HG03558 (cell line): ENCODE data around the gene NEDD8.

Source experiments
- ATAC-seq: cut with Tn5 transposase; IDR thresholded peaks from one replicate; pipeline ENCODE4 v1.9.1; 2021; ENCODE audit warnings: moderate number of reproducible peaks; ENCODE audit not compliant: unreplicated experiment; ENCODE audit errors: extremely low read depth

Gene NEDD8

GRCh38 chr14:24232121-24232644 is at the start of gene NEDD8:
NEDD8 (minus strand) TSS chr14:24232367; CDS start chr14:24232267, 100 bp downstream.
- peak; percentile 65 for ATAC-seq

GRCh38 chr14:24281636-24282035 is 49.5 kb upstream of the NEDD8 start:
- ATAC-seq = no peak

DNA sequence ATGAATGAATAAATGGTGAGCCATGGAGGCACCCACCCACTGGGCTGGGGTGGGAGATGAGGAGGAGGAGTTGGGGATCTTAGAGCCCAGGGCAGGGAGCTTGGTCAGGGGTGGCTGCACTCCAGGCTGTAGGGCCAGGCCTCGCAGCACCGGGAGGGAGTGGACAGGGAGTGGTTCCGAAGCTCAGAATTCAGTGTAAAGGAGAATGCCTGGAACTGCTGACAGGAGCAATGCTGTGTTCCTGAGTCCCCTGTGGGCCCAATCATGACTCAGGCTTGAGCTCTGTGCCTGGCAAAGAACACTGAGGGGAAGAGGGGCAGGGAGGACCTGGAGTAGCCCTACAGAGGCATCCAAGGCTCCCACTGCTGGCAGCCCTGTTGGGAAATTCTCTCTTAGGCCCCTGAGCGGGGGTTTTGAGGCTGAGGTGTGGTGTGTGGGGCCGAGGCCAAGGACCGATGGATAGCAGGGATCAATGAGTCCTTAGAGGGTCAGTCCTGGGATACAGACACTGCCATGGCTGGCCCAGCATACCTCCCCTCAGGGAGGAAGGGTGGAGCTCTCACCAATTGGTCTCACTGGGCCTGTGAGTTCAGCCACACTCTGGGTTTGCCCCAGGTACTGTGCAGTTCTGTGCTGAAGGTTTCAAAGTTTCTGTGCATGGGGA is 48.8 kb upstream of the NEDD8 start:
- no peak for ATAC-seq

DNA sequence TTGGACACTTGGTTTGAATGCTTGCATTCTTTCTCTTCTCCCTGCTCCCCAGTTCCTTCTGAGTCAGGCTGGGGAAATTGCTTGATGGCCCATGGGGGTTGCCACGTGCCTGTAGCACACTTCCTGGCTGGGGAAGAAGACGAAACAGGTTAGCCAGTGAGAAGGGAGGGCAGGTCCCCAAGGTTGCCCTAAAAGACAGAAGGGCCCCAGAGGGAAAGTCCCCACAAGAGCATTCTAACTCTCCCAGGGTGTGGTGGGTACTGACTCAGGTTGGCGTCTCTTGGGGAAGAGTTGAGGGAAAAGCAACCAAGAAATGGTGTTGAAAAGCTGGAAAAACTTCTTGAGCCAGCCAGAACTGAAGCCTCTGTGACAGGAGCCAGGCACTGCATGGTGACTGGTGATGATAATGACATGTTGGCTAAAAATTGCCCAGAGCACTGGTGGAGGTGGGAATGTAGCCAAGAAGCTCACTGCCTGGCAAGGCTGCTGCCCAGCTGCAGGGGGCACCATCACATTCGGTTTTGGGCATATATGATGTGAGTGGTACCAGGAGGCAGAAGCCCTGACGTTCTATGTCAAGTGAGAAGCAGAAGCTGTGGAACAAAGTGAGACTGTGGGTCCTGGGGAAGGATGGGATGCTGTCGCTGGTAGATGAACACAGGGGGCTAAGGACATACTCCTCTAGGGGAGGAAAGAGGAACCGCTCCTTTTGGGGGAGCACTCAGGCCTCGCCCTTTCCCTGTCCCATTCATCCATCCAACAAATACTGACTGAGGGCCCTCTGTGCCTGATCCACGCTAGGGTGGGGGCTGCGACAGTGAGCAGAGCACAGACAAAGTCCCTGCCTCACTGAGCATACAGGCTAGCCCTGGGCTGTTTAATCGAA is 47.4 kb upstream of the NEDD8 start:
- ATAC-seq = peak; percentile 56

GRCh38 chr14:24278424-24278823 is 46.3 kb upstream of the NEDD8 start:
- ATAC-seq = no peak

- ATAC-seq = no peak
Observed at GRCh38 chr14:24277606-24278321, 45.6 kb upstream of the NEDD8 start.

GRCh38 chr14:24277071-24277470 is 44.9 kb upstream of the NEDD8 start:
- ATAC-seq = no peak

- ATAC-seq = peak; percentile 44
Observed at GRCh38 chr14:24274101-24274543, 42.0 kb upstream of the NEDD8 start.

DNA sequence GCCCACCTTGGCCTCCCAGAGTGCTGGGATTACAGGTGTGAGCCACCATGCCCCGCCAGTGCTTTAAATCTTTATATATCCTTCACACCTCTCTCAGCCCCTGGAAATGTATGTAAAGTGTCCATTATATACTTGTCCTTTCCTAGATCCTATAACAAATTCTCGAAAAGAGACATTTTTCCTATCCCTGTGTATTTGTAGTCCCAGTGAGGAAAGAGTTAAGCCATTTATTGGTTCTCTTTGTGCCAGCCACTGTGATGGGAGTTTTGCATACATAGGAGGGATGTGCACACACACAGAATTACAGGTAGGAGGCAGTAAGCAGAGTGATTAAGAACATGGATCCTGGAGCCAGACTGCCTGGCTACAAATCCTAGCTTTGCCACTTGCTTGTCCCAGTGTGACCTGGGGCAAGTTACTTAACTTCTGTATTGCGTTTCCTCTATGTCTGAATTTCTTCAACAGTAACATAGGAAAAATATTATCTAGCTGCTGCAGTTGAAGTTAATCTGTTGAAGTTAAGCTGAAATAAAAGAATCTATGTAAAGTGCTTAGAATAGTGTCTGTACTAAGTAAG is 41.3 kb upstream of the NEDD8 start:
- no peak for ATAC-seq

GRCh38 chr14:24272467-24272866 is 40.3 kb upstream of the NEDD8 start:
- ATAC-seq = no peak

DNA sequence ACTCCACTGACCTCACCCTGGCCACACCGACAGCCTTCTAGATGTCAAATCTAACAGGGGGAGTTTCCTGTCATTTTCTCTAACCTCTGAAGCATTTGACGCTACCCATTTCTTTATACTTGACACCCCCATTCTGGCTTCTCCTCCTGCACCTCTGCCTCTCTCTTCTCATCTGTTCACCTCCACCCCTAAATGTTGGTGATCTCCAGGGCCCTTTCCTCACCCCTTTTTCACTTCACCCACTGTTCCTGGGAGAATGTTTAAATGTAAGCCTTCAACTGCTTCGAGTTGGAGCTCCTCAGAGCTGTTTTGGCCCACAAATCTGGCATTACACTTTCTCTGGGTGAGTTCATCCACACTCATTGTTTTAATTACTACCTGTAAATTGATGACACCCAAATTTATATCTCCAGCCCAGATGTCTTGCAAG is 39.7 kb upstream of the NEDD8 start:
- ATAC-seq = no peak

DNA sequence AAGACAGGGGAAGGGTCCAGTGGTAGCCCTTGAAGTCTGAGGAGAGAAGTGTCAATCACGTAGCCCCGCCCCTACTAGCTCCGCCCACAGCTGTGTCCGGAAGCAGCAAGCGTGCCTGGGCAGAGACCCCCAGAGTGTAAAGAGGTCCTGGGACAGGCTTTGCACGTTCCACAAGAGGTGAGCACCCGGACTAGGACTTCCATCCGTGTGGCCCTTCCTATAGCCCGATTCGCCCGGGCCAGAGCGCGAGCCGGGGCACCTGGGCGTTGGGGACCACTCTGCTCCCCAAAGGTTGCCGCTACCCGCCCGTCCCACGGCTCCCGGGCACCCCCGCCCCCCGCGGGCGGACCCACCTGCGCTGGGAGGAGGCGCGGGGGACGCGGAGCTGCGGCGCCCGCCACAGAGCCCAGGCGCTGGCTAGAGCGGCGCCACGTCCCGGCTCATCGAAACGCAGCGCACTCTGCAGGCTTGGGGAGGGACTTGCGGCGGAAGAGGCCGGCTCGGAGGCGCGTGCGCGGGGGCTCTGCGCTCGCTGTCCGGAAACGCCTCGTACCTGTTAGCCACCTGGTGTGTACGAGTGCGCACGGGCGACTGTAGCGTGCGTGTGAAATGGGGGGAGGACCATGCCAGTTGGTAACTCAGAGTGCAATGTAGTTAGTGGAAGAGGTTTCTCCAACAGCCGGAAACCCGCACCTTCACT is 39.1 kb upstream of the NEDD8 start, which contains the start of gene RABGGTA:
Gene RABGGTA, minus strand, starts transcription at position 464 of the 700 bp plus-strand sequence. CDS start 482 bp downstream, outside the sequence.
- peak; percentile 77 for ATAC-seq

DNA sequence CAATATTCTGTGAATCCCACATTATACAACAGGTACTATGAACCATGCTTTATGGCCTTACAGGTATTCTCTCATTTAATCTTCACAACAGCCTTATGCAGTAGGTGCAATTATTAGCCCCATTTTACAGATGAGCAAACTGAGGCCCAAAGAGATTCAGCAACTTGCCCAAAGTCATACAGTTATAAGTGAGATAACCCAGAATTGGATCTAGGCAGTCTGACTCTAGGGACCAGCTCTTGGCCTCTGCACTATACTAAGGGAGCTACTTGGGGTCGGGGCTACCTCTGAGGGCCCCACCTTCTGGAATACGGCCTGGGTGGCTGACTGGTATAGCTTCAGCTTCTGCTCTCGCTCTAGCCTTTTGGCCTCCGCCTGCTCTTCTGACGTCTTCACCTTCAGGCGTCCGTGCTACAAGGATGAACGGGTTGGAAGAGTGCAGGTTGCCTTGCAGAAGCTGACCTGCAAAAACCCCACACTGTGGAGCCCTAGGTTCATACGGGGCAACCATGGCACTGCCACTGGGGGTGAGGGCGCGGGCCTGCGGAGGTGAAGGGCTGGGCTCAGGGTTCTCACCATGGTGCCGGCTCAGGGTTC is 38.5 kb upstream of the NEDD8 start:
- no peak for ATAC-seq

DNA sequence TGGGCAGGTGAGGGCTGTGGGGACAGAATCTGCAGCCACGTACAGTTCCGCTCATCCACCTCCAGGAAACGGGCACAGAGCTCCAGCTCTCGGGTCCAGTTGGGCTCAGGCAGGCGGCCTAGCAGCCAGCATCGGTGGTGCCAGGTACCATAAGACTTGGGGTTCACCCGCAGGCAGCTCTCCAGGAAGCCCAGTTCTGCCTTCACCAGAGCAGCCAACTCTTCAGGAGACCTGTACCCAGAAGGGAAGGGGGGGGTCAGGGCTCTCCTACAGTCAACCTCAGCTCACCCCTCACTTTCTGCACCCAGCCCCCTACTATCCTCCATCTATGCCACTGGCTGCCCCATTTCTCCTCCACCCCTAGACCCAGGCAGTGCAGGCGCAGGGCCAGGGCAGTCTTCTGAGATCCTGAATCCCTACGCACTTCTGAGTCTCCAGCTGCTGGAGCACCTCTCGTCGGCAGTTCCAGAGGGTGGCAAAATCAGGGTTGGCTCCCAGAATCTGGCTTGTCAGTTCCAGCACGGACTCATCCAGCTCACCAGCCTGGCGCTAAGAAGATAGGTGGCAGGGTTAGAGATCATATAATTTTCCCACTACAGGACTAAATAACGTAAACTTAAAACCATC is 37.9 kb upstream of the NEDD8 start:
- ATAC-seq = no peak

GRCh38 chr14:24269368-24269767 is 37.2 kb upstream of the NEDD8 start:
- no peak for ATAC-seq

DNA sequence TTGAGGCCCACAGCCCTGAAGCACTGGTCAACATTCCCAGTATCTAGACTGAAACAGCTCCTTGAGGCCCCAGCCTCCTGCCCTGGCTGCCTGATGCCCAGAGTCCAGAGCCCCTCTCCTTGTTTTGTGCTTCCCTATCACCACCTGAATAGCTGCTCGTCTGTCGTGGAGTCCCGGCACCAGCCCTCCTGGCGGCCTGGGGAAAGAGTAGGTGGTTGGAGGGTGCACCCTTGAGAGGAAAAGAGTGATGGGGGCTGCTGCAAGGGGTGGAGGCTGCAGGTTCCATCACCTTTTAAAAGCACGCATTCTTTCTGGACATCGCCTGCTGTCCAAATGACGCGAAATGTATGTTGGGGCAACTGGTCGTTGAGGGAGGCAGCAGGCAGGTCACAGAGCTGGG is 36.1 kb upstream of the NEDD8 start:
- no peak for ATAC-seq

GRCh38 chr14:24267516-24267915 is 35.3 kb upstream of the NEDD8 start:
- no peak for ATAC-seq

GRCh38 chr14:24266344-24267244 is 34.4 kb upstream of the NEDD8 start:
- ATAC-seq = no peak
